Calu3 (cell line): ENCODE measurements around the gene PCDHGB7. TPM values are rescaled to one million over a fixed set of nuclear protein-coding genes. Genes with fewer than 3 reads are reported as not detected.
"Not testable (repeated sequence)": the region's sequence is repeated elsewhere in the genome, so short reads cannot be mapped to it uniquely, and the experiment has no call there.

Experiments used
- BruUV-seq: library from RNA; stranded (reverse); fragments of 400-500 nt; replicated peaks from 2 replicates; lab custom pipeline; 2021; lab: Mats Ljungman, UMichigan
- CTCF ChIA-PET: fragments of 300-600 bp; sonication (Branson Sonifier 250); formaldehyde crosslinking; loops from one replicate; lab custom pipeline; 2022; ENCODE audit warnings: antibody characterized with exemption; lab: Charles Lee
- DNase-seq: peaks from one replicate; pipeline ENCODE4 v3.0.0; 2022
- H3K27ac Mint-ChIP-seq: one replicate; pipeline ENCODE4 v1.8.0; 2022; ENCODE audit warnings: mixed read lengths; ENCODE audit not compliant: unreplicated experiment
- H3K27me3 Mint-ChIP-seq: one replicate; pipeline ENCODE4 v1.8.0; 2022; ENCODE audit warnings: mixed read lengths; ENCODE audit not compliant: unreplicated experiment
- H3K36me3 Mint-ChIP-seq: one replicate; pipeline ENCODE4 v1.8.0; 2022; ENCODE audit warnings: mild to moderate bottlenecking, moderate library complexity, mixed read lengths; ENCODE audit not compliant: insufficient read depth, unreplicated experiment
- H3K4me1 Mint-ChIP-seq: one replicate; pipeline ENCODE4 v1.8.0; 2022; ENCODE audit warnings: mild to moderate bottlenecking, low read depth, mixed read lengths; ENCODE audit not compliant: unreplicated experiment
- H3K4me3 Mint-ChIP-seq: one replicate; pipeline ENCODE4 v1.8.0; 2022; ENCODE audit warnings: mild to moderate bottlenecking, low read depth, moderate library complexity, mixed read lengths; ENCODE audit not compliant: unreplicated experiment
- H3K9me3 Mint-ChIP-seq: one replicate; pipeline ENCODE4 v1.8.0; 2022; ENCODE audit warnings: low read depth, mixed read lengths; ENCODE audit not compliant: unreplicated experiment
- intact Hi-C: fragments of 100-400 bp; cut with micrococcal nuclease; formaldehyde crosslinking; loops from one replicate; pipeline ENCODE4 v1.10.0; 2022; ENCODE audit not compliant: unreplicated experiment
- total RNA-seq: library from RNA; stranded (reverse); gene quantifications from 2 replicates; pipeline ENCODE4 v1.2.3, GENCODE V29; 2022
- TF ChIP-seq, protein P1 (sequence below): fragments of 200-600 bp; IDR thresholded peaks from one replicate; pipeline ENCODE4 v1.8.0; 2022; ENCODE audit warnings: antibody characterized with exemption; ENCODE audit not compliant: unreplicated experiment

PCDHGB7 gene
- total RNA-seq, 1 experiment from 2014 or later, result 13.6 TPM

DNA sequence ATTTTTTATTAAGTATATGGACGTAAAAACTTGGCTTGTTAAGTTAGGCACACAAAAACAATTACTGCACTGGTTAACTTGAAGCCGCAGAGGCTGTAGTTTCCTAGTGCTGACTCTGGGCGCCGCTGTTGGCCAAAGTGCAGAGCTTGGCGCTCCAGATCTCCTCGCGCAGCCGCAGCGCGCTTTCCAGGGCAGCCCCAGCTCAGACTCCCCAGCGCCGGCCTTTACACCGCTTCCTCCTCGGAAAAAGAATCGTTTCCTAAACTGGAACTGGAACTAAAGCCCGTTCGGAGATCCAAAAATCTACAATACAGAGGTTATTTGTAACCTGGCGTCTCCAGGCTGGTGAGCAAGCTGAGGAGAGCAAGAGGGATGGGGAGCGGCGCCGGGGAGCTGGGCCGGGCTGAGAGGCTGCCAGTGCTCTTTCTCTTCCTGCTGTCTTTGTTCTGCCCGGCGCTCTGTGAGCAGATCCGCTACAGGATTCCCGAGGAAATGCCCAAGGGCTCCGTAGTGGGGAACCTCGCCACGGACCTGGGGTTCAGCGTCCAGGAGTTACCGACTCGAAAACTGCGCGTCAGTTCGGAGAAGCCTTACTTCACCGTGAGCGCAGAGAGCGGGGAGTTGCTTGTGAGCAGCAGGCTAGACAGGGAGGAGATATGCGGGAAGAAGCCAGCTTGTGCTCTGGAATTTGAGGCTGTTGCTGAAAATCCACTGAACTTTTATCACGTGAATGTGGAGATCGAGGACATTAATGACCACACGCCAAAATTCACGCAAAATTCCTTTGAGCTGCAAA is 19.5 kb upstream of the PCDHGB7 start, which contains the start of gene PCDHGB5:
PCDHGB5 (plus strand) TSS at position 192 of the 796 bp plus-strand sequence; CDS start at position 373, 181 bp downstream.
- CTCF ChIA-PET, result interaction anchor here (1.0 to 2.3 kb wide), 6 partner anchors 20 to 174 kb away, joined by 3 to 9 read pairs (median 6); partner anchors contain the start of genes PCDHB14 and PCDHGB7

GRCh38 chr5:141398608-141399007 is 18.9 kb upstream of the PCDHGB7 start:
- H3K27me3 Mint-ChIP-seq, result no peaks in the 10 kb centered on the region
- TF ChIP-seq, protein P1, sequence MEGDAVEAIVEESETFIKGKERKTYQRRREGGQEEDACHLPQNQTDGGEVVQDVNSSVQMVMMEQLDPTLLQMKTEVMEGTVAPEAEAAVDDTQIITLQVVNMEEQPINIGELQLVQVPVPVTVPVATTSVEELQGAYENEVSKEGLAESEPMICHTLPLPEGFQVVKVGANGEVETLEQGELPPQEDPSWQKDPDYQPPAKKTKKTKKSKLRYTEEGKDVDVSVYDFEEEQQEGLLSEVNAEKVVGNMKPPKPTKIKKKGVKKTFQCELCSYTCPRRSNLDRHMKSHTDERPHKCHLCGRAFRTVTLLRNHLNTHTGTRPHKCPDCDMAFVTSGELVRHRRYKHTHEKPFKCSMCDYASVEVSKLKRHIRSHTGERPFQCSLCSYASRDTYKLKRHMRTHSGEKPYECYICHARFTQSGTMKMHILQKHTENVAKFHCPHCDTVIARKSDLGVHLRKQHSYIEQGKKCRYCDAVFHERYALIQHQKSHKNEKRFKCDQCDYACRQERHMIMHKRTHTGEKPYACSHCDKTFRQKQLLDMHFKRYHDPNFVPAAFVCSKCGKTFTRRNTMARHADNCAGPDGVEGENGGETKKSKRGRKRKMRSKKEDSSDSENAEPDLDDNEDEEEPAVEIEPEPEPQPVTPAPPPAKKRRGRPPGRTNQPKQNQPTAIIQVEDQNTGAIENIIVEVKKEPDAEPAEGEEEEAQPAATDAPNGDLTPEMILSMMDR, result no peak
- no peaks in the 10 kb centered on the region for H3K4me1 Mint-ChIP-seq
- no peak for DNase-seq
- intact Hi-C loops, result no loop called here
- H3K27ac Mint-ChIP-seq, result no peak overlapping the region
- CTCF ChIA-PET, result no interaction called here
- TSS peak; percentile 17 for BruUV-seq
- H3K4me3 Mint-ChIP-seq, result no peak overlapping the region
- H3K36me3 Mint-ChIP-seq, result peaks cover 20% of the 10 kb centered on the region
- peaks cover 11% of the 10 kb centered on the region for H3K9me3 Mint-ChIP-seq

More for the DNA sequence above, 19.5 kb upstream of the PCDHGB7 start, which contains the start of gene PCDHGB5:
- H3K27ac Mint-ChIP-seq, H3K27me3 Mint-ChIP-seq, intact Hi-C loops, BruUV-seq, H3K4me1 Mint-ChIP-seq: not testable (repeated sequence)
- Mint-ChIP-seq H3K9me3 (peaks cover 11% of the 10 kb centered on the region), H3K36me3 (peaks cover 15% of the 10 kb centered on the region), H3K4me3 (peak within 1 kb of the TSS; percentile 58)
- DNase-seq, result peak; percentile 70
- TF ChIP-seq, protein P1, result peak; percentile 67

DNA sequence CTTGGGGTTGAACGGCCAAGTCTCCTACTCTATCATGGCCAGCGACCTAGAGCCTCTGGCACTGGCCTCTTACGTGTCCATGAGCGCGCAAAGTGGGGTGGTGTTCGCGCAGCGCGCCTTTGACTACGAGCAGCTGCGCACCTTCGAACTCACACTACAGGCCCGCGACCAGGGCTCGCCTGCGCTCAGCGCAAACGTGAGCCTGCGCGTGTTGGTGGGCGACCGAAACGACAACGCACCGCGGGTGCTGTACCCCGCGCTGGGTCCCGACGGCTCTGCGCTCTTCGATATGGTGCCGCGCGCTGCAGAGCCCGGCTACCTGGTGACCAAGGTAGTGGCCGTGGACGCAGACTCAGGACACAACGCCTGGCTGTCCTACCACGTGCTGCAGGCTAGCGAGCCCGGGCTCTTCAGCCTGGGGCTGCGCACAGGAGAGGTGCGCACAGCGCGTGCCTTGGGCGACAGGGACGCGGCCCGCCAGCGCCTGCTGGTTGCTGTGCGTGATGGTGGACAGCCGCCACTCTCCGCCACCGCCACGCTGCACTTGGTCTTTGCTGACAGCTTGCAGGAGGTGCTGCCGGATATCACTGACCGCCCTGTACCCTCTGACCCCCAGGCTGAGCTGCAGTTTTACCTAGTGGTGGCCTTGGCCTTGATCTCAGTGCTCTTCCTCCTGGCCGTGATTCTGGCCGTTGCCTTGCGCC is 17.8 kb upstream of the PCDHGB7 start:
- peaks cover 9% of the 10 kb centered on the region for H3K9me3 Mint-ChIP-seq
- H3K27me3 Mint-ChIP-seq, result no peaks in the 10 kb centered on the region
- H3K36me3 Mint-ChIP-seq, result peaks cover 24% of the 10 kb centered on the region
- no peak for DNase-seq
- no peak overlapping the region for H3K4me3 Mint-ChIP-seq
- BruUV-seq, result no TSS peak
- TF ChIP-seq, protein P1, result no peak
- H3K4me1 Mint-ChIP-seq, result peaks cover under 1% of the 10 kb centered on the region
- H3K27ac Mint-ChIP-seq, result no peak overlapping the region
- intact Hi-C loops, result loop anchor here (5.0 kb wide), 1 partner anchor 78 kb away; the partner anchor contains the start of gene PCDHGC3
- CTCF ChIA-PET, result no interaction called here

DNA sequence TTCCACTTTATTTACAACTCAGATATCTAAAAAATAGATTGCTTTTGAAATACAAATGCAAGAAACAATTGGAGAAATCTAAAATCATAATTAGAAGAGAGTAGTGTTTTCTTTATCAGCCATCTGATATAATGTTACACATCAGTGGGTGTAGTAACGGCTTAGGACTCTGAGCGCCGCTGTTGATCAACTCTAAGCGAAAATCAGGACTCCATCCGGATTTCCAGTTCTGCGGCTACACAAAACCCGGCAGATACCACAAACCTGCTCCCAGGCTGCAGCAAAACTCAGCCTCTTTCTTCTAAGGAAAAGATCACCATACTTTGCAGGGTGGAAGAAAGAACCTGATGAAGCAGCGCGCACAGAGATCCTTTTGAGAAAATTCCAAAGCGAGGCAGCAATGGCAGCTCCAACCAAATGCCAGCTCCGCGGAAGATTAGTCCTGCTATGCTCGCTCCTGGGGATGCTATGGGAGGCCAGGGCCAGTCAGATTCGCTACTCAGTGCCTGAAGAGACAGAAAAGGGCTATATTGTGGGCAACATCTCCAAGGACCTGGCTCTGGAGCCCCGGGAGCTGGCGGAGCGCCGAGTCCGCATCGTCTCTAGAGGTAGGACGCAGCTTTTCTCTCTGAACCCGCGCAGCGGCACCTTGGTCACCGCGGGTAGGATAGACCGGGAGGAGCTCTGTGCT is 14.8 kb upstream of the PCDHGB7 start, which contains the start of gene PCDHGA9:
PCDHGA9 (plus strand) TSS at position 226 of the 691 bp plus-strand sequence; CDS start at position 401, 175 bp downstream.
- DNase-seq, result peak; percentile 73
- BruUV-seq, result TSS peak; percentile 40
- peaks cover 17% of the 10 kb centered on the region for H3K4me1 Mint-ChIP-seq
- H3K27ac Mint-ChIP-seq, result peak within 1 kb of the TSS; percentile 68
- peaks cover 31% of the 10 kb centered on the region for H3K36me3 Mint-ChIP-seq
- no peaks in the 10 kb centered on the region for H3K27me3 Mint-ChIP-seq
- H3K9me3 Mint-ChIP-seq, result peaks cover 11% of the 10 kb centered on the region
- TF ChIP-seq, protein P1, result peak; percentile 83
- CTCF ChIA-PET, result interaction anchor here (0.9 to 1.9 kb wide), 11 partner anchors 15 to 617 kb away, joined by 3 to 22 read pairs (median 5); partner anchors contain the start of genes PCDHA1, PCDHB14, PCDHGB7 and PCDHGC3
- H3K4me3 Mint-ChIP-seq, result peak within 1 kb of the TSS; percentile 95
- intact Hi-C loops, result loop anchor here (1.0 to 5.0 kb wide), 5 partner anchors 75 to 180 kb away; partner anchors contain the start of genes PCDHB14 and PCDHGC3
